Activated CD8-positive, alpha-beta T cell treated with anti-CD3 and anti-CD28 coated beads for 36 hours (primary cell): Measurements from ENCODE around the gene CCDC17. TPM values are rescaled to one million over a fixed set of nuclear protein-coding genes. Genes with fewer than 3 reads are reported as not detected.
A peak's percentile ranks its signal among the peaks of the same experiment; 100 is the strongest.

ENCODE experiments used
- ATAC-seq: fragments of 200-7000 bp; cut with Tn5 transposase; one replicate; pipeline ENCODE4 v1.10.0; 2021; ENCODE audit warnings: mild to moderate bottlenecking, moderate library complexity
- CTCF ChIA-PET: fragments of 350-600 bp; sonication (Branson Sonifier 250); formaldehyde crosslinking; loops from one replicate; lab custom pipeline; 2021; ENCODE audit warnings: antibody characterized with exemption; lab: Charles Lee
- POLR2A ChIA-PET: fragments of 350-600 bp; sonication (Branson Sonifier 250); formaldehyde crosslinking; loops from one replicate; lab custom pipeline; 2021; ENCODE audit warnings: antibody characterized with exemption; lab: Charles Lee
- DNase-seq: peaks from one replicate; pipeline ENCODE4 v3.0.0-alpha.2; 2020
- H3K27ac Mint-ChIP-seq: one replicate; pipeline ENCODE4 v1.8.0; 2021; ENCODE audit warnings: mild to moderate bottlenecking, mixed read lengths
- H3K27me3 Mint-ChIP-seq: one replicate; pipeline ENCODE4 v1.8.0; 2021; ENCODE audit warnings: mixed read lengths
- H3K36me3 Mint-ChIP-seq: one replicate; pipeline ENCODE4 v1.8.0; 2021; ENCODE audit warnings: low read depth, mixed read lengths
- H3K4me1 Mint-ChIP-seq: one replicate; pipeline ENCODE4 v1.8.0; 2021; ENCODE audit warnings: low read depth, mixed read lengths
- H3K4me3 Mint-ChIP-seq: one replicate; pipeline ENCODE4 v1.8.0; 2021; ENCODE audit warnings: mild to moderate bottlenecking, moderate library complexity, mixed read lengths
- H3K9me3 Mint-ChIP-seq: one replicate; pipeline ENCODE4 v1.8.0; 2021; ENCODE audit warnings: mixed read lengths
- intact Hi-C: fragments of 100-400 bp; cut with micrococcal nuclease; formaldehyde crosslinking; loops from one replicate; pipeline ENCODE4 v1.10.0; 2022
- total RNA-seq, 2 experiments: library from RNA; stranded (reverse); gene quantifications; one replicate each; pipeline ENCODE4 v1.2.3, GENCODE V29; 2021
- TF ChIP-seq, protein P1 (sequence below): fragments of 200-600 bp; IDR thresholded peaks from one replicate; pipeline ENCODE4 v1.8.0; 2022; ENCODE audit warnings: antibody characterized with exemption, mild to moderate bottlenecking

The CCDC17 gene
- total RNA-seq, result 1 to 10 TPM; 1.7 to 1.9 TPM

DNA sequence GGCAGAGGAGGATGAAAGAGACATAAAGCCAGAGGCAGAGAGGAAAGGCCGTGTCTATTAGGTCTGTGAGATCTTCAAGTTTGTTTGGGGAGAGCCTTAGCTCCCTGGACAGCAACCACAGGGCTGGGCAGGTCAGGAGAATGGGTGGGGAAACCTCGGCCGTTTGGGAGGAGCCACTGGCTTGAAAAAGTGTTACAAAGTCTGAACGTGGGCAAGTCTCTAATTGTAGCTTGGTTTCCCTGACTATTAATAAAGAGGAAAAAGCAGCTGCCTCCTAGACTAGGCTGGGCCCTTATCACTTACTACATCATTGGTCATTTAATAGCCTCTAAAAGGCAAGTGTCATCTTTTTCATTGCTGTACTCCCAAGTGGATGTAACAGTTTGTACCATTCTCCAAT, at the start of gene CCDC17:
Gene CCDC17, minus strand, starts transcription at position 83 of the 400 bp plus-strand sequence. CDS start 145 bp downstream, outside the sequence.
- Mint-ChIP-seq H3K4me3 (no peak within 1 kb of the TSS), H3K9me3 (no peaks in the 10 kb centered on the region), H3K36me3 (peaks cover 25% of the 10 kb centered on the region), H3K27me3 (no peaks in the 10 kb centered on the region), H3K4me1 (no peaks in the 10 kb centered on the region), H3K27ac (no peak within 1 kb of the TSS)
- ChIA-PET CTCF (no interaction called here), POLR2A (interaction anchor here (1.2 to 3.2 kb wide), 3 partner anchors 11 to 102 kb away, joined by 3 to 19 read pairs (median 4); partner anchors contain the start of gene PRDX1)
- intact Hi-C loops, result no loop called here
- TF ChIP-seq, protein P1, sequence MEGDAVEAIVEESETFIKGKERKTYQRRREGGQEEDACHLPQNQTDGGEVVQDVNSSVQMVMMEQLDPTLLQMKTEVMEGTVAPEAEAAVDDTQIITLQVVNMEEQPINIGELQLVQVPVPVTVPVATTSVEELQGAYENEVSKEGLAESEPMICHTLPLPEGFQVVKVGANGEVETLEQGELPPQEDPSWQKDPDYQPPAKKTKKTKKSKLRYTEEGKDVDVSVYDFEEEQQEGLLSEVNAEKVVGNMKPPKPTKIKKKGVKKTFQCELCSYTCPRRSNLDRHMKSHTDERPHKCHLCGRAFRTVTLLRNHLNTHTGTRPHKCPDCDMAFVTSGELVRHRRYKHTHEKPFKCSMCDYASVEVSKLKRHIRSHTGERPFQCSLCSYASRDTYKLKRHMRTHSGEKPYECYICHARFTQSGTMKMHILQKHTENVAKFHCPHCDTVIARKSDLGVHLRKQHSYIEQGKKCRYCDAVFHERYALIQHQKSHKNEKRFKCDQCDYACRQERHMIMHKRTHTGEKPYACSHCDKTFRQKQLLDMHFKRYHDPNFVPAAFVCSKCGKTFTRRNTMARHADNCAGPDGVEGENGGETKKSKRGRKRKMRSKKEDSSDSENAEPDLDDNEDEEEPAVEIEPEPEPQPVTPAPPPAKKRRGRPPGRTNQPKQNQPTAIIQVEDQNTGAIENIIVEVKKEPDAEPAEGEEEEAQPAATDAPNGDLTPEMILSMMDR, result no peak
- no peak for DNase-seq
- ATAC-seq, result no peak

DNA sequence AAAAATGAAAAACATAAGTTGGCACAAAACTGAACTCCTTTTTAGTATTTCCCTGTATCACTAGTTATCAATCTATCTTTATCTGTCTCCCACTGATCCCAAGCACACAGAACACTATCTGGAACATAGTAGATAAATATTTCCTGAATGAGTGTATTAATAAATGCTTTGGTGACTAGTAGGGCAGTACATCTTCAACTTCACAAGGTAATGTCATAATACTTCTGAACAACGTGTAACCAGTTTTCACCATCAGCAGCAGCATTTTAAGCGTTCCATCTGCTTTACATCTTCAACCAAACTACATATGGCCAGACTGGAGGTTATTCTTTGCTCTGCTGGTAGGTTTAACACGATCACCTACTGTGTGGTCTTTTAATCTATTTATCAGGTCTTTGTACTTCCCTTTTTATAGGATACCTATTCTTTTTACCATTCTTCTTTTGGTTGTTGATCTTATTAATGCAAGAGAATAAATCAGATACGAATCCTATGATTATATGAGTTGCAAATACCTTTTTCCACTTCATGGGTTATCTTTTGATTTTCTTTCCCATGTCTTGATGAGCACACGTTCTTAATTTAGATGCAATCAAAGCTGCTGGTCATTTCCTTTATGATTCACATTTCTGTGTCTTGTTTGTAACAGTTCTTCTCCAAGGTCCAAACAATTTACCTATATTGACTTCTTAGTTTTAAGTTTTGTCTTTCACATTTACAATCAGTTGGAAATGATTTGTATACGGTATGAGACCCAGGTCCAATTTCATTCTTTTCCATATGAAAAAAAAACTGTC, 46.2 kb upstream of the CCDC17 start:
- Mint-ChIP-seq H3K27me3 (no peaks in the 10 kb centered on the region), H3K4me3 (no peak overlapping the region), H3K27ac (peak overlapping the region; percentile 34), H3K4me1 (peaks cover 58% of the 10 kb centered on the region), H3K36me3 (peaks cover 21% of the 10 kb centered on the region), H3K9me3 (no peaks in the 10 kb centered on the region)
- ATAC-seq (no peak), DNase-seq (no peak)
- POLR2A ChIA-PET, result interaction anchor here (1.0 to 1.6 kb wide), 2 partner anchors 21 to 24 kb away, joined by 3 to 4 read pairs; no protein-coding TSS in a partner anchor
- CTCF ChIA-PET, result no interaction called here
- TF ChIP-seq, protein P1, result no peak
- intact Hi-C loops, result no loop called here

DNA sequence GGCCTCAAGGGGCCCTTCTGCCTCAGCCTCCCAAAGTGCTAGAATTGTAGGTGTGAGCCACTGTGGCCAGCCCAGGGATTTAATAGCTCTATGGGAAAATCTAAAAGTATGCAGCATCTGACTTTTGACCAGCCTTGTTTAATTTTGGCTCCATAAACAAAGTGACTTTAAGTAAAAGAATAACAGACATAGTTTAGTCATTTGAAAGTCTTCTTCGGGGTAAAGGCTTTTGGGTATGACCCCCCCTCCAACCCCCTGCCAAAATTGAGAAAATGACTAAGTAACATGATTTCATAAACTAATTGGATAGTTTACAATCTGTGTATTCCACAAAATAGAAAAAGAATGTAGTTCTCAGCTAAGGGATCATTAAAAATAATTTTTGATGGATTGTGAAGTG, 45.5 kb upstream of the CCDC17 start:
- H3K27me3 Mint-ChIP-seq, result no peaks in the 10 kb centered on the region
- intact Hi-C loops, result no loop called here
- peaks cover 54% of the 10 kb centered on the region for H3K4me1 Mint-ChIP-seq
- peaks cover 20% of the 10 kb centered on the region for H3K36me3 Mint-ChIP-seq
- ChIA-PET POLR2A (interaction anchor here (0.8 to 1.8 kb wide), 7 partner anchors 9 to 83 kb away, joined by 3 to 5 read pairs (median 3); no protein-coding TSS in a partner anchor), CTCF (interaction anchor here (0.6 kb wide), 1 partner anchor 301 kb away, joined by 3 read pairs; no protein-coding TSS in a partner anchor)
- H3K27ac Mint-ChIP-seq, result no peak overlapping the region
- ATAC-seq, result no peak
- no peak overlapping the region for H3K4me3 Mint-ChIP-seq
- no peak for DNase-seq
- TF ChIP-seq, protein P1, result no peak
- no peaks in the 10 kb centered on the region for H3K9me3 Mint-ChIP-seq

DNA sequence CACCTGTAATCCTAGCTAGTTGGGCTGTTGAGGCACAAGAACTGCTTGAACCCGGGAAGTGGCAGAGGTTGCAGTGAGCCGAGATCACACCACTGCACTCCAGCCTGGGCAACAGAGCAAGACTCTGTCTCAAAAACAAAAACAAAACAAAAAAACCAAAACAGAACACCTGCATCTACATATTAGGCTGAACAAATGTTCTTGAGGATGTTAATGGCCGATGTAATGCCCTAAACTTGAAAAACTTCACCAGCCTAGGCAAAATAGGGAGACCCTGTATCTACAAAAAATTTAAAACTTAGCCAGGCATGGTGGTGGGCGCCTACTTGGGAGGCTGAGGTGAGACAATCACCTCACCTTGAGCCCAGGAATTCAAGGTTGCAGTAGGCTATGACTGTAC, 44.7 kb upstream of the CCDC17 start:
- Mint-ChIP-seq H3K9me3 (no peaks in the 10 kb centered on the region), H3K36me3 (peaks cover 20% of the 10 kb centered on the region), H3K27me3 (no peaks in the 10 kb centered on the region), H3K4me1 (peaks cover 48% of the 10 kb centered on the region), H3K4me3 (no peak overlapping the region), H3K27ac (no peak overlapping the region)
- DNase-seq (no peak), ATAC-seq (no peak)
- ChIA-PET POLR2A (interaction anchor here (0.8 to 1.8 kb wide), 6 partner anchors 8 to 83 kb away, joined by 3 to 5 read pairs (median 3); no protein-coding TSS in a partner anchor), CTCF (no interaction called here)
- intact Hi-C loops, result no loop called here
- TF ChIP-seq, protein P1, result no peak
